ENCODE measurements around the gene RPS13.
"Not testable (repeated sequence)": the region's sequence is repeated elsewhere in the genome, so short reads cannot be mapped to it uniquely, and the experiment has no call there.

Gene RPS13

DNA sequence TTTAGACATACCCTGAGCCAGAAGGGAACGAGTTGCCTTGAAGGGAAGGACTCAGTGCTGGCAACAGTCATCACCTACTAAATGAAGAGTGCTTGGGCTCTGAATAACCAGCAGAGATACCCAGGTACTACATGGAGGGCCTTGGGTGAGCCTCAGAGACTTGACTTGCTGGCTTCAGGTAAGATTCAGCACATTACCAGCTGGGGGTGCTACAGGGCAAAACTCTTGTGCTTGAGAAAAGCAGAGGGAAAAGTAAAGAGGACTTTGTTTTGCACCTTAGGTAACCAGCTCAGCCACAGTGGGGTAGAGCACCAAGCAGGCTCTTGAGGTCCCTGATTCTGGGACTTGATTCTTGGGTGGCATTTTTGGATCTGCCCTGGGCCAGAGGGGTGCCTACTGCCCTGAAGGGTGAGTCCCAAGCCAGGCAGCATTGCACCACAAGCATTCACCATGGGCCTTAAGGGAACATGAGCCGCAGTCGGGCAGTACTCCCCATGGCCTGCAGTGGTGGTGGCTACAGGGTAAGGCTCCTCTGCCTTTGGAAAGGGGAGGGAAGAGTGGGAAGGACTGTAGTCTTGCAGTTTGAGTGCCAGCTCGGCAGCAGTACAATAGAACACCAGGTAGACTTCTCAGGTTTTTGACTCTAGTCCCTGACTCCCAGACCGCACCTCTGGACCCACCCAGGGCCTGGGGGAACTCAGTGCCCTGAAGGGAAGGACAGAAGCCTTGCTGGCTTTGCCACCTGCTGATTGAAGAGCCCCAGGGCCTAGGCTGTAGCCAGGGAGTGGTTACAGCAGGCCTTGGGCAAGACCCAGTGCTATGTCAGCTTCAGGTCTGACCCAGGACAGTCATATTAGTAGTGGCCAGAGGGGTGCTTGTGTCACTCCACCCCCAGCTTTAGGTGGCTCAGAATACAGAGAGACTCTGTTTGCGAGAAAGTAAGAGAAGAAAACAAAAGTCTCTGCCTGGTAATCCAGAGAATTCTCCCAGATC is 40.5 kb downstream of the RPS13 start:
- DNase-seq (ENCODE audit: low read depth): no peak

DNA sequence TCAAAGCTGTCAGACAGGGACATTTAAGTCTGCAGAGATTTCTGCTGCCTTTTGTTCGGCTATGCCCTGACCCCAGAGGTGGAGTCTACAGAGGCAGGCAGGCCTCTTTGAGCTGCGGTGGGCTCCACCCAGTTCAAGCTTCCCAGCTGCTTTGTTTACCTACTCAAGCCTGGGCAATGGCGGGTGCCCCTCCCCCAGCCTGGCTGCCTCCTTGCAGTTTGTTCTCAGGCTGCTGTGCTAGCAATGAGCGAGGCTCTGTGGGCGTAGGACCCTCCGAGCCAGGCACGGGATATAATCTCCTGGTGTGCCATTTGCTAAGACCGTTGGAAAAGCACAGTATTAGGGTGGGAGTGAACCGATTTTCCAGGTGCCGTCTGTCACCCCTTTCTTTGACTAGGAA is 43.4 kb downstream of the RPS13 start:
- not testable (repeated sequence) for DNase-seq (ENCODE audit: low read depth)

DNA sequence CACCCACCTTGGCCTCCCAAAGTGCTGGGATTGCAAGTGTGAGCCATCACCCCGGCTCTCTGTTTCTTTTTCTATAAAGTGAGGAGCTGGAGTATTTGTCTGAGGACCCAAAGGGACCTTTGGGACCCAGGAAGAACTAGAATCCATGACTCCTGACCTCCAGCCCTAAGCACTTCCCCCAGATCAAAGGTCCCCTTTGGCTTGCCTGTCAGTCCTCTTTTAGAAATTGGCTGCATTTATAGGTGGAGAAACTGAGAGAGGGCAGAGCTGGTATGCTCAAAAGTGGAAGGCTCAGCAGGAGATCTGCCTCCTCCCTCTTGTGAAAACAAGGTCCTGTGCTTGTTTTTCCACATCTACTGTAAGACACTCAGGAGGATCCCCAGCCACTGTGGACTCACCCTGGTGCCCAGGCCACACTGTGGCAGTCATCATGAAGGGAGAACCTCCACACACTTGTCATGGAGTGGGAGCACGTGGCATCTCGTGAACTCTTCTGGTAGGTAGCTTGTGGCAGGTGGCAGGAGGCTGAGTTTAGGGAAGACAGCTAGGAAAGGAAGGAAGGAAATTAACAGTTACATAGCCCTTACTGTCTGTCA is 50.9 kb downstream of the RPS13 start:
- DNase-seq (ENCODE audit: low read depth): no peak

DNA sequence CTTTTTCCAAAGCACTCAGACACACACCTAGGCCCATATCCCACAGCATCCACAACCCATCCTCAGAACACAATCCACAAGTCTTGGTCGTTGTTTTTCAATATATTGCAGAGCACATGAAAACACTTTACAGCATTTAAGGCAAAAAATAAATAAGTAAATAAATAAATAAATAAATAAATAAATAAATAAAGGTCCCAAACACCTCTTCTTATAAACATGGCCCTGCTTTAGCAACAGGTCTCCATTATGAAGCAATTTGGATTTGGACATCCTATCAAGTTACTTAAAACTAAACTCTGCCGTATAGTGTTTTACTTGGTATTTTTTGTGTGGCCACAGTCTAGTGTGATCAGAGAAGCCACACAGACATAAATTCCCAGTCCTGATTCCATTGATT is 52.5 kb downstream of the RPS13 start:
- no peak for DNase-seq (ENCODE audit: low read depth)

Measured in non-pigmented ciliary epithelial cell (primary cell).